Stomach smooth muscle (tissue), 2 donors: ENCODE data around the gene SOD1.
"Not testable (repeated sequence)": the region's sequence is repeated elsewhere in the genome, so short reads cannot be mapped to it uniquely, and the experiment has no call there.

Experiments used
- H3K27ac ChIP-seq: one replicate; pipeline ENCODE4 v1.7.0; 2013; ENCODE audit warnings: mild to moderate bottlenecking, low read length, inconsistent platforms
- H3K27me3 ChIP-seq, 2 donors: one replicate each; pipeline ENCODE4 v1.7.0; 2013; ENCODE audit warnings: low read length in 2 of 2; ENCODE audit not compliant: insufficient read depth in 2 of 2, control insufficient read depth in 1 of 2
- H3K36me3 ChIP-seq, 2 donors: one replicate each; pipeline ENCODE4 v1.7.0; 2013; ENCODE audit warnings: low read length in 2 of 2; ENCODE audit not compliant: control insufficient read depth in 2 of 2, insufficient read depth in 2 of 2
- H3K4me1 ChIP-seq: one replicate; pipeline ENCODE4 v1.7.0; 2013; ENCODE audit warnings: low read length; ENCODE audit not compliant: control insufficient read depth, insufficient read depth
- H3K4me3 ChIP-seq, 2 donors: one replicate each; pipeline ENCODE4 v1.7.0; 2013; ENCODE audit warnings: low read length in 2 of 2
- H3K9ac ChIP-seq, 2 donors: one replicate each; pipeline ENCODE4 v1.7.0; 2013; ENCODE audit warnings: low read length in 2 of 2, mild to moderate bottlenecking in 1 of 2
- H3K9me3 ChIP-seq, 2 donors: one replicate each; pipeline ENCODE4 v1.7.0; 2013; ENCODE audit warnings: low read length in 2 of 2; ENCODE audit not compliant: control insufficient read depth in 2 of 2
- donor health status: healthy.
- donor health status: Pancreatic carcinoma.

Gene SOD1

GRCh38 chr21:31656199-31657095, 3.0 kb upstream of the SOD1 start:
- no peak overlapping the region for H3K4me3 ChIP-seq
- H3K27ac ChIP-seq: no peak overlapping the region
- H3K36me3 ChIP-seq: no peaks in the 10 kb centered on the region
- no peaks in the 10 kb centered on the region for H3K9me3 ChIP-seq
- H3K4me1 ChIP-seq: peaks cover 8% of the 10 kb centered on the region
- no peaks in the 10 kb centered on the region for H3K27me3 ChIP-seq
- H3K9ac ChIP-seq: no peak overlapping the region

- Histone ChIP-seq H3K27me3 (no peaks in the 10 kb centered on the region), H3K27ac (no peak overlapping the region), H3K4me3 (no peak overlapping the region), H3K9me3 (no peaks in the 10 kb centered on the region), H3K4me1 (peaks cover 11% of the 10 kb centered on the region), H3K36me3 (peaks cover 3 to 4% of the 10 kb centered on the region in 2 donors), H3K9ac (no peak overlapping the region)
These were observed 1.4 kb upstream of the SOD1 start for GRCh38 chr21:31658053-31658452.

GRCh38 chr21:31659286-31659535, 282 bp upstream of the SOD1 start:
- Histone ChIP-seq H3K27me3 (no peaks in the 10 kb centered on the region), H3K9ac (peak overlapping the region; percentile 55 to 81), H3K36me3 (peaks cover 5 to 10% of the 10 kb centered on the region in 2 donors), H3K27ac (peak overlapping the region; percentile 71), H3K9me3 (no peaks in the 10 kb centered on the region), H3K4me1 (peaks cover 14% of the 10 kb centered on the region), H3K4me3 (peak overlapping the region; percentile 75 to 97)

GRCh38 chr21:31660259-31660565, 719 bp downstream of the SOD1 start:
- Histone ChIP-seq H3K9me3 (no peaks in the 10 kb centered on the region), H3K36me3 (peaks cover 6 to 11% of the 10 kb centered on the region in 2 donors), H3K27me3 (no peaks in the 10 kb centered on the region), H3K27ac (no peak overlapping the region), H3K4me1 (peaks cover 14% of the 10 kb centered on the region), H3K4me3 (peak overlapping the region; percentile 84 to 97), H3K9ac (peak overlapping the region; percentile 80 to 81)

GRCh38 chr21:31660591-31660990, 1.1 kb downstream of the SOD1 start:
- peak overlapping the region; percentile 80 to 81 for H3K9ac ChIP-seq

GRCh38 chr21:31663584-31664249, 4.2 kb downstream of the SOD1 start:
- H3K27ac ChIP-seq: no peak overlapping the region
- H3K36me3 ChIP-seq: peaks cover 11 to 18% of the 10 kb centered on the region in 2 donors
- peaks cover 14% of the 10 kb centered on the region for H3K4me1 ChIP-seq
- H3K4me3 ChIP-seq: no peak overlapping the region
- no peak overlapping the region for H3K9ac ChIP-seq
- H3K9me3 ChIP-seq: no peaks in the 10 kb centered on the region
- H3K27me3 ChIP-seq: no peaks in the 10 kb centered on the region

More at GRCh38 chr21:31660591-31660990, 1.1 kb downstream of the SOD1 start:
- peaks cover 14% of the 10 kb centered on the region for H3K4me1 ChIP-seq
- H3K36me3 ChIP-seq: peaks cover 10 to 11% of the 10 kb centered on the region in 2 donors
- peak overlapping the region; percentile 84 to 97 for H3K4me3 ChIP-seq
- H3K27ac ChIP-seq: no peak overlapping the region
- H3K27me3 ChIP-seq: no peaks in the 10 kb centered on the region
- no peaks in the 10 kb centered on the region for H3K9me3 ChIP-seq

GRCh38 chr21:31665397-31665796, 5.9 kb downstream of the SOD1 start:
- H3K4me1 ChIP-seq: peaks cover 9% of the 10 kb centered on the region
- no peak overlapping the region for H3K27ac ChIP-seq
- H3K9me3 ChIP-seq: no peaks in the 10 kb centered on the region
- H3K36me3 ChIP-seq: peaks cover 11 to 22% of the 10 kb centered on the region in 2 donors
- no peak overlapping the region for H3K4me3 ChIP-seq
- H3K9ac ChIP-seq: no peak overlapping the region
- H3K27me3 ChIP-seq: no peaks in the 10 kb centered on the region

- H3K9me3 ChIP-seq, H3K4me1 ChIP-seq, H3K27ac ChIP-seq, H3K4me3 ChIP-seq, H3K27me3 ChIP-seq, H3K9ac ChIP-seq: not testable (repeated sequence)
- H3K36me3 ChIP-seq: peaks cover 11 to 24% of the 10 kb centered on the region in 2 donors
These were observed 6.4 kb downstream of the SOD1 start for GRCh38 chr21:31665869-31666268.

- H3K27ac ChIP-seq: no peak overlapping the region
- H3K36me3 ChIP-seq: peaks cover 11 to 28% of the 10 kb centered on the region in 2 donors
- no peak overlapping the region for H3K4me3 ChIP-seq
- H3K9ac ChIP-seq: no peak overlapping the region
- no peaks in the 10 kb centered on the region for H3K27me3 ChIP-seq
- H3K9me3 ChIP-seq: no peaks in the 10 kb centered on the region
- peaks cover 5% of the 10 kb centered on the region for H3K4me1 ChIP-seq
These were observed 7.0 kb downstream of the SOD1 start for GRCh38 chr21:31666445-31667010.

- Histone ChIP-seq H3K9me3 (no peaks in the 10 kb centered on the region), H3K9ac (no peak overlapping the region), H3K27ac (no peak overlapping the region), H3K4me3 (no peak overlapping the region), H3K4me1 (peaks cover 3% of the 10 kb centered on the region), H3K27me3 (no peaks in the 10 kb centered on the region), H3K36me3 (peaks cover 11 to 30% of the 10 kb centered on the region in 2 donors)
These were observed 7.6 kb downstream of the SOD1 start for GRCh38 chr21:31667132-31667531.

GRCh38 chr21:31667639-31668038, 8.1 kb downstream of the SOD1 start:
- Histone ChIP-seq H3K4me1 (peaks cover 3% of the 10 kb centered on the region), H3K9ac (no peak overlapping the region), H3K27ac (no peak overlapping the region), H3K36me3 (peaks cover 11 to 28% of the 10 kb centered on the region in 2 donors), H3K4me3 (no peak overlapping the region), H3K9me3 (no peaks in the 10 kb centered on the region), H3K27me3 (no peaks in the 10 kb centered on the region)
